ENCODE measurements around the gene F5.
A peak's percentile ranks its signal among the peaks of the same experiment; 100 is the strongest.

F5 gene

GRCh38 chr1:169595764-169596711, 9.8 kb upstream of the F5 start:
- DNase-seq (ENCODE audit: extremely low spot score), result peak; percentile 47
- ChIA-PET POLR2A (no interaction called here), CTCF (interaction anchor here (0.6 to 1.5 kb wide), 3 partner anchors 9 to 1138 kb away, joined by 3 to 6 read pairs (median 5); partner anchors contain the start of gene F5)
- TF ChIP-seq SP1 (IDR thresholded peaks at IDR 0.05), result no peak
- no peak for TF ChIP-seq FOXM1 (IDR thresholded peaks at IDR 0.05; ENCODE audit: borderline replicate concordance)
- TF ChIP-seq CTBP1 (IDR thresholded peaks at IDR 0.05; ENCODE audit: borderline replicate concordance), result no peak
- no peak for TF ChIP-seq SUZ12 (IDR thresholded peaks at IDR 0.05)
- no peak for TF ChIP-seq HDGF (IDR thresholded peaks at IDR 0.05; ENCODE audit: borderline replicate concordance)
- no peak for TF ChIP-seq NFRKB (IDR thresholded peaks at IDR 0.05)

- no peak for TF ChIP-seq TARDBP (IDR thresholded peaks at IDR 0.05)
- TF ChIP-seq PKNOX1 (IDR thresholded peaks at IDR 0.05), result no peak
- no peak for TF ChIP-seq FOXA1 (IDR thresholded peaks at IDR 0.05)
- no peak for TF ChIP-seq NFRKB (IDR thresholded peaks at IDR 0.05)
- no peak for TF ChIP-seq FOXM1 (IDR thresholded peaks at IDR 0.05; ENCODE audit: borderline replicate concordance)
- TF ChIP-seq HDGF (IDR thresholded peaks at IDR 0.05; ENCODE audit: borderline replicate concordance), result no peak
- TF ChIP-seq ZNF384 (IDR thresholded peaks at IDR 0.05), result no peak
- TF ChIP-seq SP1 (IDR thresholded peaks at IDR 0.05), result no peak
- TF ChIP-seq FOXK2 (IDR thresholded peaks at IDR 0.05), result no peak
- no peak for TF ChIP-seq LEF1 (IDR thresholded peaks at IDR 0.05; ENCODE audit: borderline replicate concordance)
- no peak for TF ChIP-seq SUZ12 (IDR thresholded peaks at IDR 0.05)
- TF ChIP-seq CTBP1 (IDR thresholded peaks at IDR 0.05; ENCODE audit: borderline replicate concordance), result no peak
- TF ChIP-seq ELF4 (IDR thresholded peaks at IDR 0.05), result no peak
- no peak for TF ChIP-seq BHLHE40 (IDR thresholded peaks at IDR 0.05; ENCODE audit: borderline replicate concordance)
- no peak for TF ChIP-seq ARNT (IDR thresholded peaks at IDR 0.05)
- no peak for TF ChIP-seq L3MBTL2 (conservative IDR thresholded peaks at IDR 0.05)
- ChIA-PET CTCF (interaction anchor here (1.5 kb wide), 1 partner anchor 8 kb away, joined by 5 read pairs; the partner anchor contains the start of gene F5), POLR2A (no interaction called here)
- no peak for DNase-seq (ENCODE audit: extremely low spot score)
These were observed 8.1 kb upstream of the F5 start for GRCh38 chr1:169594391-169594790.

GRCh38 chr1:169590932-169591331, 4.7 kb upstream of the F5 start:
- no peak for TF ChIP-seq L3MBTL2 (conservative IDR thresholded peaks at IDR 0.05)
- no peak for TF ChIP-seq LEF1 (IDR thresholded peaks at IDR 0.05; ENCODE audit: borderline replicate concordance)
- POLR2A ChIA-PET, result no interaction called here
- DNase-seq (ENCODE audit: extremely low spot score), result no peak
- CTCF ChIA-PET, result no interaction called here

GRCh38 chr1:169588785-169589485, 2.7 kb upstream of the F5 start:
- no peak for TF ChIP-seq TARDBP (IDR thresholded peaks at IDR 0.05)
- no peak for TF ChIP-seq L3MBTL2 (conservative IDR thresholded peaks at IDR 0.05)
- TF ChIP-seq NFRKB (IDR thresholded peaks at IDR 0.05), result no peak
- TF ChIP-seq ZNF384 (IDR thresholded peaks at IDR 0.05), result no peak
- TF ChIP-seq CTBP1 (IDR thresholded peaks at IDR 0.05; ENCODE audit: borderline replicate concordance), result no peak
- no peak for TF ChIP-seq FOXM1 (IDR thresholded peaks at IDR 0.05; ENCODE audit: borderline replicate concordance)
- TF ChIP-seq FOXA1 (IDR thresholded peaks at IDR 0.05), result no peak
- no peak for TF ChIP-seq SUZ12 (IDR thresholded peaks at IDR 0.05)
- no peak for TF ChIP-seq PKNOX1 (IDR thresholded peaks at IDR 0.05)
- no peak for TF ChIP-seq ELF4 (IDR thresholded peaks at IDR 0.05)
- ChIA-PET CTCF (no interaction called here), POLR2A (no interaction called here)
- DNase-seq (ENCODE audit: extremely low spot score), result no peak

GRCh38 chr1:169588112-169588511, 1.8 kb upstream of the F5 start:
- POLR2A ChIA-PET, result no interaction called here
- TF ChIP-seq SUZ12 (IDR thresholded peaks at IDR 0.05), result no peak
- TF ChIP-seq ARNT (IDR thresholded peaks at IDR 0.05), result no peak
- TF ChIP-seq NFRKB (IDR thresholded peaks at IDR 0.05), result no peak
- TF ChIP-seq CTBP1 (IDR thresholded peaks at IDR 0.05; ENCODE audit: borderline replicate concordance), result no peak
- TF ChIP-seq ZNF384 (IDR thresholded peaks at IDR 0.05), result no peak
- no peak for TF ChIP-seq LEF1 (IDR thresholded peaks at IDR 0.05; ENCODE audit: borderline replicate concordance)
- TF ChIP-seq SP1 (IDR thresholded peaks at IDR 0.05), result no peak
- TF ChIP-seq TARDBP (IDR thresholded peaks at IDR 0.05), result no peak
- TF ChIP-seq HDGF (IDR thresholded peaks at IDR 0.05; ENCODE audit: borderline replicate concordance), result no peak
- no peak for TF ChIP-seq ELF4 (IDR thresholded peaks at IDR 0.05)
- TF ChIP-seq PKNOX1 (IDR thresholded peaks at IDR 0.05), result no peak
- TF ChIP-seq FOXA1 (IDR thresholded peaks at IDR 0.05), result no peak
- no peak for TF ChIP-seq BHLHE40 (IDR thresholded peaks at IDR 0.05; ENCODE audit: borderline replicate concordance)
- TF ChIP-seq L3MBTL2 (conservative IDR thresholded peaks at IDR 0.05), result no peak
- CTCF ChIA-PET, result no interaction called here
- DNase-seq (ENCODE audit: extremely low spot score), result no peak

GRCh38 chr1:169586067-169586394, 250 bp downstream of the F5 start:
- POLR2A ChIA-PET, result no interaction called here
- CTCF ChIA-PET, result interaction anchor here (1.3 to 1.7 kb wide), 2 partner anchors 9 to 10 kb away, joined by 5 to 6 read pairs; no protein-coding TSS in a partner anchor
- DNase-seq (ENCODE audit: extremely low spot score), result no peak
- TF ChIP-seq FOXK2 (IDR thresholded peaks at IDR 0.05) (no peak), BHLHE40 (IDR thresholded peaks at IDR 0.05; ENCODE audit: borderline replicate concordance) (no peak), HDGF (IDR thresholded peaks at IDR 0.05; ENCODE audit: borderline replicate concordance) (no peak), L3MBTL2 (conservative IDR thresholded peaks at IDR 0.05) (no peak), ZNF384 (IDR thresholded peaks at IDR 0.05) (no peak), ELF4 (IDR thresholded peaks at IDR 0.05) (no peak)
